Measurements from ENCODE around the gene AKAP13.

AKAP13 gene

DNA sequence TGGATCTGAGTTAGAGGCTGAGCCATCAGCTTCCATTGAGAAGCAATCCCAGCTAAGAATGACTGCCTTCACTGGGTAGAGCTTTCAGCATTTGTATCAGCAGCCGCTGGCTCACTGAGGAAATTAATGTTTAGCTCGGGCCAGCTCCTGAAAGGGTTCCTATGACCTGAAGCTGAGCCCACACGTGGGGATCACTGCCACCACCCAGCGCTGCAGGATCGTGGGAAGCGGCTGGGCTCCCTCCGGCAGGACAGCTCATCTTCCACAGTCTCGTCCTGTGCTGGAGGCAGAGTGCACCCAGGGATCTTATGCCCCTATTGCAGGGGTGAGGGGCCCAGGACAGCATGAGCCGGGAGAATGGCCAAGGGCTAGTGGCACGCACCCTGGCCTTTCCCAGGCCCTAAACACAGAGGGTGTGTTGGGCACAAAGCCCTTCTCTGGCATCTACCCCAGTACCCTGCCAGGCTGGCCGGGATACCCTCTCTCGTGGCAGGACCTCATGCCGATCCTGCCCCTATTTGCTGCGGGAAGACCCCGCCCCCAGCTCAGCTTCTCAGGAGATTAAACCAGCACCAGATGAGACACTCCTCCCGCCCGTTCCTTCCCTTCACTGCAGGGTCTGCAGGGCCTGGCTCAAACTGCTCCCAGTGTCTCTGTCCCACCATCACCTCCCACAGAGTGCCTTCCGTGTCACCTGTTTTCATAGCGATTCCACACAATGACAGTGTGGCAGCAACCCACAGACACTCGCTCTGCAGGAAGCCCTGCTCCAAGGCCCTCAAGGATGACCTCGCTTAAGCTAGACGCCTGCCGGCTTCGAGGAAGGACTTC lies 385.8 kb downstream of the AKAP13 start:
- DNase-seq (ENCODE audit: insufficient read length, low spot score) = no peak
- no peak for FAIRE-seq
- TF ChIP-seq, protein P1, sequence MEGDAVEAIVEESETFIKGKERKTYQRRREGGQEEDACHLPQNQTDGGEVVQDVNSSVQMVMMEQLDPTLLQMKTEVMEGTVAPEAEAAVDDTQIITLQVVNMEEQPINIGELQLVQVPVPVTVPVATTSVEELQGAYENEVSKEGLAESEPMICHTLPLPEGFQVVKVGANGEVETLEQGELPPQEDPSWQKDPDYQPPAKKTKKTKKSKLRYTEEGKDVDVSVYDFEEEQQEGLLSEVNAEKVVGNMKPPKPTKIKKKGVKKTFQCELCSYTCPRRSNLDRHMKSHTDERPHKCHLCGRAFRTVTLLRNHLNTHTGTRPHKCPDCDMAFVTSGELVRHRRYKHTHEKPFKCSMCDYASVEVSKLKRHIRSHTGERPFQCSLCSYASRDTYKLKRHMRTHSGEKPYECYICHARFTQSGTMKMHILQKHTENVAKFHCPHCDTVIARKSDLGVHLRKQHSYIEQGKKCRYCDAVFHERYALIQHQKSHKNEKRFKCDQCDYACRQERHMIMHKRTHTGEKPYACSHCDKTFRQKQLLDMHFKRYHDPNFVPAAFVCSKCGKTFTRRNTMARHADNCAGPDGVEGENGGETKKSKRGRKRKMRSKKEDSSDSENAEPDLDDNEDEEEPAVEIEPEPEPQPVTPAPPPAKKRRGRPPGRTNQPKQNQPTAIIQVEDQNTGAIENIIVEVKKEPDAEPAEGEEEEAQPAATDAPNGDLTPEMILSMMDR (IDR thresholded peaks at IDR 0.05; ENCODE audit: insufficient read depth, missing control alignments) = no peak

- TF ChIP-seq, protein P1 (IDR thresholded peaks at IDR 0.05; ENCODE audit: insufficient read depth, missing control alignments) = no peak
- DNase-seq (ENCODE audit: insufficient read length, low spot score) (no peak), FAIRE-seq (no peak)
Observed at GRCh38 chr15:85767785-85768529, 387.6 kb downstream of the AKAP13 start.

GRCh38 chr15:85768595-85769168 lies 388.3 kb downstream of the AKAP13 start:
- DNase-seq (ENCODE audit: insufficient read length, low spot score) (no peak), FAIRE-seq (no peak)
- TF ChIP-seq, protein P1 (IDR thresholded peaks at IDR 0.05; ENCODE audit: insufficient read depth, missing control alignments) = no peak

DNA sequence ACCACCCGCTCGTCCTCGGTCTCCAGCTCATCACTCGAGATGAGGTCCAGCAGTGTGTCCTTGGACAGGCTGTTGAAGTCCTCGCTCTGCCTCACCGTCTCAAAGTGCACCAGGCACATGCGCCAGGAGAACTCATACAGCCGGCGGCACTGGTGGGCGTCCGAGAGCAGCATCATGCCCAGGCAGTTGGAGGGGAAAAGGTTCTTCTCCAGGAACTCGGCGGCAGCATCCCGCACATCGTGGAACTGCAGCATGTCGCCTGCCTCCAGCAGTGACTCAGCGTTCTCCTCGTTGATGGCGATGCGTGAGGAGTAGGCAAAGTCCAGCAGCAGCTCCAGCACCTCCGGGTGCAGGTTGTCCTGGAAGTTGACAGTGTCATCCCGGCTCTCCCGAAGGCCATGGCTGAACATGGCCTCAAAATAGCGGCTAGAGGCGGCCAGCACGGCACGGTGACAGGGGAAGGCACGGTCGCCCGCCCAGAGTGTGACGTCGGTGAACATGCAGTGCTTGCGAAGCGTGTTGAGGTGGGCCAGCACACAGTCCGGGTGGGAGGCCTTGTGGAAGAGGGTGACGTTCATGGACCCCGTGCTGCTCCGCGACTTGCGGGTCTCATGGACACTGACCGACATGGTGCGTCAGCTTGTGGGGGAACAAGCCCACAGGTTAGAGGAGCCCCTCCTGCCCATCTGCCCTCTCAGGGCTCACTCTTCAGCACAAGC lies 388.9 kb downstream of the AKAP13 start:
- no peak for DNase-seq (ENCODE audit: insufficient read length, low spot score)
- FAIRE-seq = no peak

DNA sequence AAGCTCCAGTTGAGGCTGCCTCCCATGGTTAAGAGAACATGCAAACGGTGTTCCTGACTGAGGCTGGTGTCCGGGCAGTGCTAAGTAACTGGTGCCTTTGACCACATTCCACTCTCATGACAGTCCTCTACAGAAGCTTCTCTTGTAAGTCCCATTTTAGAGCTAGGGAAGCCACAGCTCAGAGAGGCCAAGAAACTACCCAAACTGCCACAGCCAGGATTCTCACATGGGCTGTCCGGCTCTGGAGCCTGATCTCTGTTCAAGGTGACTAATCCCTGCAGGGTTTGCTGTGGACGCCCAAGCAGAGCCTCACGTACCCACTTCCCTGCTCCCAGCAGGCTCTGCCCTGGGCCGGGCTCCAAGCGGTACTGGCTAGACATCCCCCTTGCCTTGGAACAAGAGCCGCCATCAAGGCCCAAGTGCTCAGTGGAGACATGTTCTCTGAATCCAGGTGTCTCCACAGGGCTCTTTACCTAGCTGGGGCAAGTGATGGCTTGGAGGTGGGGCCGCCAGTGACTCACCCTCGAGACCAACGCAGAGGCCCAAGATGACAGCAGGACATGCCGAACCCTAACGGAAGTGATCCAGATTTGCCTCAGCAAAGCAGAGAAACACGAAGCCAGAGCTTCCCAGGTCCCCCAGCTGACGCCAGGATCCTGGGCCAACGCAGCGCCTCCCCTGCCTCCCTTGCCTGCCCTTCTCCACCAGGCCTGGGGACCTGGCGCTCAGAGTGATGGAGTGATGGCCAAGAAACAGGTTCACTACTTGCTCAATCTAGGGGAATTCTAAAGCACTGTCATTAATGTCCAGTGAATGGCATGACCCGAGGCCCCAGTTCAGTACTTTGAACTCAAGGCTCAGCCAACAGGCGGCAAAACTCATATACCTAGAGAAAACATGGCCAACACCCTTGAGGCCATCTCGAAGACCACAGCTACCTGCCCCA lies 390.0 kb downstream of the AKAP13 start:
- DNase-seq (ENCODE audit: insufficient read length, low spot score) (no peak), FAIRE-seq (no peak)
- TF ChIP-seq, protein P1 (IDR thresholded peaks at IDR 0.05; ENCODE audit: insufficient read depth, missing control alignments) = no peak

More for the DNA sequence above, 388.9 kb downstream of the AKAP13 start:
- TF ChIP-seq, protein P1 (IDR thresholded peaks at IDR 0.05; ENCODE audit: insufficient read depth, missing control alignments) = no peak

DNA sequence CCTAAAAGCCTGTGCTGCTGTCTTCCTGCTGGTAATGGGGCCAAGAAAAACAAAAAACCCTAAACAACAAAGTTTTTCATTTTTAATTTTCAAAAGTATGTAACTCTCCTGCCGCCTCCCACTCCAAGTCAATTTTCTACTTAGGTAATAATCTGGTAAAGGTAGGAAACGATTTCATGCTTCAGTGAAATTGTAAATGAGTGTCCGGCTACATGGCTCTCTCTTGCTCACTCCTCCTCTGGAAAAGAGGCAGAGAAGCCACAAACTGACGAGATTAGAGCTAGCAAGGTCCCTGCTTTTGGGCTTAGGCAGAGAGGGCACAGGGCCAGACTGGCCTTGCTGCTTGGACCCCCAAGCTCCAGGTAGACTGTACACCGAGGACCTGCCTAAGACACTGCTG lies 390.9 kb downstream of the AKAP13 start:
- no peak for DNase-seq (ENCODE audit: insufficient read length, low spot score)
- FAIRE-seq = no peak
- TF ChIP-seq, protein P1 (IDR thresholded peaks at IDR 0.05; ENCODE audit: insufficient read depth, missing control alignments) = no peak

Data from D721Med (cell line).